PC-3 (cell line): ENCODE results near the gene FOSB. TPM values are rescaled to one million over a fixed set of nuclear protein-coding genes. Genes with fewer than 3 reads are reported as not detected.

Experiments
- ATAC-seq: fragments of 200-7000 bp; cut with Tn5 transposase; 2 replicates; pipeline ENCODE4 v1.9.1; 2020; ENCODE audit warnings: mild to moderate bottlenecking, moderate library complexity
- BruUV-seq: library from RNA; stranded (reverse); fragments of 400-500 nt; replicated peaks from 2 replicates; lab custom pipeline; 2021; lab: Mats Ljungman, UMichigan
- CTCF ChIA-PET: fragments of 300-600 bp; sonication (Branson Sonifier 250); formaldehyde crosslinking; loops from one replicate; lab custom pipeline; 2022; ENCODE audit warnings: antibody characterized with exemption; lab: Charles Lee
- POLR2A ChIA-PET: fragments of 300-600 bp; sonication (Branson Sonifier 250); formaldehyde crosslinking; loops from one replicate; lab custom pipeline; 2022; ENCODE audit warnings: antibody characterized with exemption; ENCODE audit not compliant: unreplicated experiment; lab: Charles Lee
- DNase-seq: peaks from one replicate; pipeline ENCODE4 v3.0.0-alpha.2; 2015
- H2AFZ ChIP-seq: fragments of 300-600 bp; sonication (generic); 2 replicates; pipeline ENCODE4 v1.6.0; 2016; ENCODE audit warnings: antibody characterized with exemption, low read length
- H3F3A ChIP-seq: fragments of 300-600 bp; sonication (generic); one replicate; pipeline ENCODE4 v1.6.0; 2017; ENCODE audit warnings: antibody characterized with exemption, low read length, control low read depth, mild to moderate bottlenecking; ENCODE audit not compliant: unreplicated experiment
- H3K27ac ChIP-seq: fragments of 300-600 bp; sonication (generic); 2 replicates; pipeline ENCODE4 v1.5.1; 2016; ENCODE audit warnings: mild to moderate bottlenecking, low read length
- H3K27me3 ChIP-seq: fragments of 300-600 bp; sonication (generic); 2 replicates; pipeline ENCODE4 v1.6.1; 2016; ENCODE audit warnings: low read length, mixed read lengths
- H3K36me3 ChIP-seq: fragments of 300-600 bp; sonication (generic); 2 replicates; pipeline ENCODE4 v1.6.1; 2016; ENCODE audit warnings: low read depth, mixed run types, low read length, mixed read lengths
- H3K4me1 ChIP-seq: fragments of 300-600 bp; sonication (generic); 2 replicates; pipeline ENCODE4 v1.5.1; 2016; ENCODE audit warnings: low read length; ENCODE audit not compliant: insufficient read depth
- H3K4me2 ChIP-seq: fragments of 300-600 bp; sonication (generic); 2 replicates; pipeline ENCODE4 v1.6.0; 2016; ENCODE audit warnings: low read length
- H3K4me3 ChIP-seq: fragments of 300-600 bp; sonication (generic); 2 replicates; pipeline ENCODE4 v1.5.1; 2016; ENCODE audit warnings: mild to moderate bottlenecking, low read length, mixed read lengths
- H3K79me2 ChIP-seq: fragments of 300-600 bp; sonication (generic); 2 replicates; pipeline ENCODE4 v1.6.1; 2017; ENCODE audit warnings: low read length, mixed read lengths
- H3K9ac ChIP-seq: fragments of 300-600 bp; sonication (generic); 2 replicates; pipeline ENCODE4 v1.6.0; 2016; ENCODE audit warnings: mild to moderate bottlenecking, low read length
- H3K9me2 ChIP-seq: fragments of 300-600 bp; sonication (generic); replicated peaks from 2 replicates; pipeline ENCODE4 v1.6.1; 2016; ENCODE audit warnings: mixed run types, low read length, mixed read lengths
- H3K9me3 ChIP-seq: fragments of 300-600 bp; sonication (generic); 2 replicates; pipeline ENCODE4 v1.6.1; 2016; ENCODE audit warnings: low read length, mixed read lengths
- H4K20me1 ChIP-seq: fragments of 300-600 bp; sonication (generic); 2 replicates; pipeline ENCODE4 v1.6.1; 2016; ENCODE audit warnings: low read length, mixed read lengths
- EZH2 ChIP-seq: fragments of 300-600 bp; sonication (generic); IDR thresholded peaks from one replicate; pipeline ENCODE4 v1.6.1; 2017; ENCODE audit warnings: antibody characterized with exemption, mild to moderate bottlenecking, low read length; ENCODE audit not compliant: unreplicated experiment
- EZH2phosphoT487 ChIP-seq: fragments of 300-600 bp; sonication (generic); IDR thresholded peaks from 2 replicates; pipeline ENCODE4 v1.6.1; 2018; ENCODE audit warnings: mild to moderate bottlenecking, antibody characterized with exemption, low read length, borderline replicate concordance
- intact Hi-C: fragments of 100-400 bp; cut with micrococcal nuclease; formaldehyde crosslinking; loops from 2 replicates; pipeline ENCODE4 v1.9.0; 2023
- total RNA-seq: library from RNA; depleted of rRNA; stranded (reverse); fragments of >200 nt; gene quantifications from 2 replicates; pipeline ENCODE4 v1.2.3, GENCODE V29; 2014
- TF ChIP-seq, protein P1 (sequence below): fragments of 300-600 bp; sonication (generic); conservative IDR thresholded peaks from 2 replicates; pipeline ENCODE4 v1.5.1; 2017; ENCODE audit warnings: antibody characterized with exemption, low read depth, mild to moderate bottlenecking, low read length

Gene FOSB
- total RNA-seq, 1 experiment from 2014 or later = 35.8 TPM

DNA sequence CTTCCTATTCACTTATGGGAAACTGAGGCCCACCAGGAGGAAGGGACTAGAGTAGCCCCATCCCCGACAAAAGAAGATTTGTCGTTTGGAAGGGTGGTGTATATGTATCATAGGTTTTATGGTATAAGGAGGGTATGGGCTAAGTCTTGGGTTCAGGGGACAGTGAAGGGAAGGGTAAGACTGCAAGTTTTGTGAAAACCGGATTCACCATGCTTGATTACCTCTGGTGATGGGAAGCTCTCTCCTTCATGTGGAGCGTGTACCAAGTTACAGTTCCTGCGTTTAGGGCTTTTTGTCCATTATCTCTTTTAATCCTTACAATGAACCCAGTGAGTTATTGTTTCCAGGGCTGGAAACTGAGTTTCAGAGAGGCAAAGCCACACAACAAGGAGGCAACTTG is 43.3 kb downstream of the FOSB start:
- peaks cover 16% of the 10 kb centered on the region for H4K20me1 ChIP-seq
- no peak for DNase-seq

DNA sequence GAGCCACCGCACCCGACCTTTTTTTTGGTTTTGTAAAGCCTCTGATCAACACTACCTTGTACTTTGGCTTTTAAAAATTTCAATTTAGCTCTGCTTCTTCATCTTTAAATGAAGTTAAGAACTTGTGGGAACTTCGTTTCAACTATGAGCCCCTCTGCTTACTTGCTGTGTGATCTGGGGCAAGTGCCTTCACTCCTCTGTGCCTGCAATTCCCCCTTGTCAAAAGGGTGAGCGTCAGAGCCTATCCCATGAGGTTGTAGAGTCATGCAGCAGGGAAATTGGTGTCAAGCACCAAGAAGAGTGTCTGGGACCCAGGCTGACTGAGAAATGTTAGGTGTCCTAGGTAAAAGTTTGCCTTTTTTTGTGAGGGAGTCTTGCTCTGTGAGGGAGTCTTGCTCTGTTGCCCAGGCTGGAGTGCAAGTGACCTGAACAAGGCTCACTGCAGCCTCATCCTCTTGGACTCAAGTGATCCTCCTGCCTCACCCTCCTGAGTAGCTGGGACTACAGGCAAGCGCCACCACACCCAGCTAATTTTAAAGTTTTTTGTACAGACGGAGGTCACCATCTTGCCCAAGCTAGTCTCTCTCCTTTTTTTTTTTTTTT is 45.2 kb downstream of the FOSB start:
- H4K20me1 ChIP-seq = peaks cover 16% of the 10 kb centered on the region
- H2AFZ ChIP-seq = no peak overlapping the region
- H3K9ac ChIP-seq = no peak overlapping the region
- CTCF ChIA-PET = no interaction called here
- H3K27ac ChIP-seq = no peak overlapping the region
- H3K9me3 ChIP-seq = no peaks in the 10 kb centered on the region
- no peaks in the 10 kb centered on the region; the same call in 1 of the 2 replicates for H3K36me3 ChIP-seq
- no peaks in the 10 kb centered on the region for H3K9me2 ChIP-seq
- BruUV-seq = no TSS peak
- H3K4me3 ChIP-seq = no peak overlapping the region
- intact Hi-C loops = no loop called here
- POLR2A ChIA-PET = no interaction called here
- H3K27me3 ChIP-seq = no peaks in the 10 kb centered on the region
- ATAC-seq = no peak
- TF ChIP-seq EZH2phosphoT487 = no peak
- TF ChIP-seq EZH2 = no peak
- TF ChIP-seq, protein P1, sequence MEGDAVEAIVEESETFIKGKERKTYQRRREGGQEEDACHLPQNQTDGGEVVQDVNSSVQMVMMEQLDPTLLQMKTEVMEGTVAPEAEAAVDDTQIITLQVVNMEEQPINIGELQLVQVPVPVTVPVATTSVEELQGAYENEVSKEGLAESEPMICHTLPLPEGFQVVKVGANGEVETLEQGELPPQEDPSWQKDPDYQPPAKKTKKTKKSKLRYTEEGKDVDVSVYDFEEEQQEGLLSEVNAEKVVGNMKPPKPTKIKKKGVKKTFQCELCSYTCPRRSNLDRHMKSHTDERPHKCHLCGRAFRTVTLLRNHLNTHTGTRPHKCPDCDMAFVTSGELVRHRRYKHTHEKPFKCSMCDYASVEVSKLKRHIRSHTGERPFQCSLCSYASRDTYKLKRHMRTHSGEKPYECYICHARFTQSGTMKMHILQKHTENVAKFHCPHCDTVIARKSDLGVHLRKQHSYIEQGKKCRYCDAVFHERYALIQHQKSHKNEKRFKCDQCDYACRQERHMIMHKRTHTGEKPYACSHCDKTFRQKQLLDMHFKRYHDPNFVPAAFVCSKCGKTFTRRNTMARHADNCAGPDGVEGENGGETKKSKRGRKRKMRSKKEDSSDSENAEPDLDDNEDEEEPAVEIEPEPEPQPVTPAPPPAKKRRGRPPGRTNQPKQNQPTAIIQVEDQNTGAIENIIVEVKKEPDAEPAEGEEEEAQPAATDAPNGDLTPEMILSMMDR = no peak
- no peaks in the 10 kb centered on the region for H3F3A ChIP-seq
- H3K79me2 ChIP-seq = peaks cover 83% of the 10 kb centered on the region
- peaks cover 22% of the 10 kb centered on the region for H3K4me1 ChIP-seq
- H3K4me2 ChIP-seq = no peak overlapping the region
- no peak for DNase-seq

More for the DNA sequence above, 43.3 kb downstream of the FOSB start:
- no TSS peak for BruUV-seq
- Histone ChIP-seq H3F3A (no peaks in the 10 kb centered on the region), H3K4me1 (peaks cover 24% of the 10 kb centered on the region), H3K9ac (no peak overlapping the region), H3K4me3 (no peak overlapping the region), H3K79me2 (peaks cover 90% of the 10 kb centered on the region), H2AFZ (no peak overlapping the region), H3K9me2 (no peaks in the 10 kb centered on the region), H3K27me3 (no peaks in the 10 kb centered on the region), H3K27ac (no peak overlapping the region), H3K9me3 (no peaks in the 10 kb centered on the region), H3K4me2 (no peak overlapping the region), H3K36me3 (no peaks in the 10 kb centered on the region)
- intact Hi-C loops = no loop called here
- no peak for ATAC-seq
- CTCF ChIA-PET = no interaction called here
- POLR2A ChIA-PET = no interaction called here
- TF ChIP-seq EZH2 (no peak), EZH2phosphoT487 (no peak)
- TF ChIP-seq, protein P1 = no peak

DNA sequence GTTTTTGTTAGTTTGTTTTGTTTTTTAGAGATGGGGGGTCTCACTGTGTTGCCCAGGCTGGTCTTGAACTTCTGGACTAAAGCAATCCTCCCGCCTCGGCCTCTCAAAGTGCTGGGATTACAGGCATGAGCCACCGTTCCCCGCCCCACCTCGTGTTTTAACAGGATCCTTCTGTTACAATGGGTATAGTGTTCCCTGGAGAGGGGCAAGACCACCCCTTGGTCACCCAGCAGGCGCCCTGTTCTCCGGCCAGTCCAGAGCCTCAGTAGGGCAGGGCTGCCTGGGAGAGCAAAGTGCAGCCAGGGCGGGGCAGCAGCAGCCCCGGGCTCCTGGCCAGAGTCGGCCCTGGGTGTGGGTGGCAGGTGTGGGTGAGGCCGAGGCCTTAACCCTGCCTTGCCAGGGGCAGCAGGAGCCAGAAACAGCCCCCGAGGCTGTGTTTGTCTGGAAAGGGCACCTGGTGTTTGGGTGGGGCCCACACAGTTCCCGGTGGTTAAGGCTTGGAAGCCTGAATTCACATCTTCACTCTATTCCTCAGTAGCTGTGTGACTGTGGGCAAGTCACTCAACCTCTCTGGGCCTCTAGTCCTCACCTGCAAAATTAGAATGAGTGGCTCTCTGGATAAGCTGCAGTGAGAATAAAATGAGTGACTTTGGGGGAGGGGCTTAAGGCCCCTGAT is 46.7 kb downstream of the FOSB start:
- ATAC-seq (peak; percentile 77), DNase-seq (no peak)
- H3K9me3 ChIP-seq = no peaks in the 10 kb centered on the region
- peak overlapping the region; percentile 16 for H3K27ac ChIP-seq
- H3K4me2 ChIP-seq = peak overlapping the region; percentile 28; the same call in 1 of the 2 replicates
- intact Hi-C loops = no loop called here
- no peak overlapping the region for H3K9ac ChIP-seq
- CTCF ChIA-PET = no interaction called here
- H4K20me1 ChIP-seq = peaks cover 11% of the 10 kb centered on the region
- no peak overlapping the region for H2AFZ ChIP-seq
- no TSS peak for BruUV-seq
- no peaks in the 10 kb centered on the region for H3F3A ChIP-seq
- no peaks in the 10 kb centered on the region for H3K9me2 ChIP-seq
- H3K27me3 ChIP-seq = no peaks in the 10 kb centered on the region
- H3K4me1 ChIP-seq = peaks cover 24% of the 10 kb centered on the region
- POLR2A ChIA-PET = no interaction called here
- H3K79me2 ChIP-seq = peaks cover 67% of the 10 kb centered on the region
- H3K36me3 ChIP-seq = no peaks in the 10 kb centered on the region; the same call in 1 of the 2 replicates
- TF ChIP-seq EZH2phosphoT487 (no peak), EZH2 (no peak)
- TF ChIP-seq, protein P1 = no peak
- no peak overlapping the region for H3K4me3 ChIP-seq
